Liver (tissue), 9 donors: ENCODE results near the gene PPM1B. TPM values are rescaled to one million over a fixed set of nuclear protein-coding genes. Genes with fewer than 3 reads are reported as not detected.
"Not testable (repeated sequence)": the region's sequence is repeated elsewhere in the genome, so short reads cannot be mapped to it uniquely, and the experiment has no call there.

Experiments used
- DNase-seq: peaks from one replicate; pipeline ENCODE4 v3.0.0-alpha.2; 2017; ENCODE audit warnings: low spot score
- H3K27ac ChIP-seq, 2 donors: one replicate each; pipeline ENCODE4 v1.7.0; 2013; ENCODE audit warnings: inconsistent platforms in 2 of 2, low read length in 2 of 2, control low read depth in 1 of 2, low read depth in 1 of 2, mild to moderate bottlenecking in 1 of 2
- H3K27me3 ChIP-seq, 4 donors: one replicate each; pipeline versions ENCODE4 v1.6.1 to v1.7.0; 2013; ENCODE audit warnings: low read length in 3 of 4, inconsistent platforms in 1 of 4, mild to moderate bottlenecking in 1 of 4, moderate library complexity in 1 of 4; ENCODE audit not compliant: control insufficient read depth in 4 of 4, insufficient read depth in 4 of 4
- H3K36me3 ChIP-seq, 4 donors: one replicate each; pipeline versions ENCODE4 v1.6.1 to v1.7.0; 2013; ENCODE audit warnings: low read length in 3 of 4, mild to moderate bottlenecking in 3 of 4, low read depth in 1 of 4, moderate library complexity in 1 of 4; ENCODE audit not compliant: control insufficient read depth in 4 of 4, insufficient read depth in 3 of 4
- H3K4me1 ChIP-seq, 4 donors: one replicate each; pipeline versions ENCODE4 v1.6.1 to v1.7.0; 2013; ENCODE audit warnings: low read length in 3 of 4, mild to moderate bottlenecking in 3 of 4, moderate library complexity in 1 of 4; ENCODE audit not compliant: control insufficient read depth in 4 of 4, insufficient read depth in 4 of 4
- H3K4me3 ChIP-seq, 3 donors: one replicate each; pipeline versions ENCODE4 v1.6.1 to v1.7.0; 2013; ENCODE audit warnings: low read length in 3 of 3, control low read depth in 1 of 3, low read depth in 1 of 3, mild to moderate bottlenecking in 1 of 3
- H3K9ac ChIP-seq, 2 donors: one replicate each; pipeline ENCODE4 v1.7.0; 2013; ENCODE audit warnings: low read length in 2 of 2, mild to moderate bottlenecking in 2 of 2, moderate library complexity in 2 of 2, control low read depth in 1 of 2, low read depth in 1 of 2
- H3K9me3 ChIP-seq, 4 donors: one replicate each; pipeline versions ENCODE4 v1.6.1 to v1.7.0; 2013; ENCODE audit warnings: low read length in 3 of 4; ENCODE audit not compliant: control insufficient read depth in 4 of 4
- ATF3 ChIP-seq: IDR thresholded peaks from 2 replicates; pipeline ENCODE4 v1.6.1; 2016; ENCODE audit warnings: antibody characterized with exemption
- FOXA1 ChIP-seq: IDR thresholded peaks from 2 replicates; pipeline ENCODE4 v1.6.1; 2016; ENCODE audit warnings: antibody characterized with exemption
- GABPA ChIP-seq, 2 donors: IDR thresholded peaks in 1 of 2; conservative IDR thresholded peaks in 1 of 2; 2 replicates each; pipeline ENCODE4 v1.6.1; 2016; ENCODE audit warnings: antibody characterized with exemption in 2 of 2, mild to moderate bottlenecking in 1 of 2, moderate library complexity in 1 of 2
- JUND ChIP-seq, 2 donors: IDR thresholded peaks; 2 replicates each; pipeline ENCODE4 v1.6.1; 2016; ENCODE audit warnings: antibody characterized with exemption in 2 of 2
- RAD21 ChIP-seq, 2 donors: IDR thresholded peaks; 2 replicates each; pipeline ENCODE4 v1.6.1; 2016; ENCODE audit warnings: antibody characterized with exemption in 2 of 2, mild to moderate bottlenecking in 2 of 2
- SP1 ChIP-seq: IDR thresholded peaks from 2 replicates; pipeline ENCODE4 v1.6.1; 2018; ENCODE audit warnings: antibody characterized with exemption, mild to moderate bottlenecking
- WGBS: extraction: QIAGEN DNeasy Blood & Tissue Kit; methylation state at CpG from one replicate; pipeline ENCODE4 v1.1.7; 2013; 5-methylcytosine and 5-hydroxymethylcytosine counted together
- polyA plus RNA-seq, 2 donors: library from polyadenylated mRNA; stranded (reverse) in 1 of 2; unstranded in 1 of 2; fragments of 200-250 nt in 1 of 2; fragments of >200 nt in 1 of 2; fragmentation: Nextera tagmentation in 1 of 2; extraction: Ambion mirVana in 1 of 2; gene quantifications; one replicate each; pipeline versions ENCODE4 v1.2.1 to v1.2.3, GENCODE V29; 2013 to 2015
- total RNA-seq, 2 donors: library from RNA; depleted of rRNA; stranded (reverse); fragments of >200 nt; gene quantifications; one replicate each; pipeline ENCODE4 v1.2.3, GENCODE V29; 2014
- TF ChIP-seq, protein P1 (sequence below): IDR thresholded peaks from 2 replicates; pipeline ENCODE4 v1.6.1; 2016; ENCODE audit warnings: antibody characterized with exemption, mild to moderate bottlenecking
- TF ChIP-seq, protein P2 (sequence below): IDR thresholded peaks from 2 replicates; pipeline ENCODE4 v1.6.1; 2016; ENCODE audit warnings: antibody characterized with exemption
- donor health status: healthy.
- donor health status: healthy.
- donor health status: healthy.
- donor health status: healthy.
- donor health status: healthy.

PPM1B gene
- total and polyA plus RNA-seq, 4 donors, result 13.5 to 38.5 (median 30.8) TPM

GRCh38 chr2:44257802-44258201 lies 89.1 kb downstream of the PPM1B start:
- H3K9ac ChIP-seq, result not testable (repeated sequence)

DNA sequence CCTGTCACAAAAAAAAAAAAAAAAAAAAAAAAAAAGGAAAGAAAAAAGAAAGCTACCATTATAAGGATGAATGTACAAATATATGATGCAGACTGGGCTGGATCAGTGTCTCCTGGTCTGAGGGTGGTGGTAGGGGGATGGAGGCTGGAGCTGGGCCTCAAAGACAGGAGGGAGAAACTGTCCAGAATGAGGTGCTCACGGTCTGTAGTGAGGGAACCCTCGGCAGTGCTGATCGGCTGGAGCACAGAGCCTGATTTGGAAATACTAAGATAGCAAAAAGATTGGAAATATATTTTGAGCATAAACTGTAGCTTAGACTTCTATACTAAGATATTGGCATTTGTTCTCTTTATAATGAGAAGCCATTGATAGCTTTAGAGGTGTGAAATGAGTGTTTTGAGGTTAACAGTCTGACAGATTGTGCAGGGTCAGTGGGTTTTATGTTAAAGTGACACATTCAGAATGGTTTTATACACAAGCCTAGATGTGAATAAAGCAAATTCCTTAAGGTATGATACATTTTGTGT lies 98.7 kb downstream of the PPM1B start:
- Histone ChIP-seq H3K9ac (no peak overlapping the region), H3K4me1 (no peaks in the 10 kb centered on the region), H3K9me3 (no peaks in the 10 kb centered on the region), H3K4me3 (no peak overlapping the region), H3K36me3 (no peaks in the 10 kb centered on the region), H3K27me3 (no peaks in the 10 kb centered on the region), H3K27ac (no peak overlapping the region)
- no peak for DNase-seq
- 89% methylated on average over 3 of the region's 3 CpGs for WGBS
- no peak for TF ChIP-seq GABPA (IDR thresholded peaks at IDR 0.05 in 1 of 2, conservative IDR thresholded peaks at IDR 0.05 in 1 of 2)
- TF ChIP-seq RAD21 (IDR thresholded peaks at IDR 0.05), result peak in 1 of 2 donors; percentile 10
- TF ChIP-seq, protein P1, sequence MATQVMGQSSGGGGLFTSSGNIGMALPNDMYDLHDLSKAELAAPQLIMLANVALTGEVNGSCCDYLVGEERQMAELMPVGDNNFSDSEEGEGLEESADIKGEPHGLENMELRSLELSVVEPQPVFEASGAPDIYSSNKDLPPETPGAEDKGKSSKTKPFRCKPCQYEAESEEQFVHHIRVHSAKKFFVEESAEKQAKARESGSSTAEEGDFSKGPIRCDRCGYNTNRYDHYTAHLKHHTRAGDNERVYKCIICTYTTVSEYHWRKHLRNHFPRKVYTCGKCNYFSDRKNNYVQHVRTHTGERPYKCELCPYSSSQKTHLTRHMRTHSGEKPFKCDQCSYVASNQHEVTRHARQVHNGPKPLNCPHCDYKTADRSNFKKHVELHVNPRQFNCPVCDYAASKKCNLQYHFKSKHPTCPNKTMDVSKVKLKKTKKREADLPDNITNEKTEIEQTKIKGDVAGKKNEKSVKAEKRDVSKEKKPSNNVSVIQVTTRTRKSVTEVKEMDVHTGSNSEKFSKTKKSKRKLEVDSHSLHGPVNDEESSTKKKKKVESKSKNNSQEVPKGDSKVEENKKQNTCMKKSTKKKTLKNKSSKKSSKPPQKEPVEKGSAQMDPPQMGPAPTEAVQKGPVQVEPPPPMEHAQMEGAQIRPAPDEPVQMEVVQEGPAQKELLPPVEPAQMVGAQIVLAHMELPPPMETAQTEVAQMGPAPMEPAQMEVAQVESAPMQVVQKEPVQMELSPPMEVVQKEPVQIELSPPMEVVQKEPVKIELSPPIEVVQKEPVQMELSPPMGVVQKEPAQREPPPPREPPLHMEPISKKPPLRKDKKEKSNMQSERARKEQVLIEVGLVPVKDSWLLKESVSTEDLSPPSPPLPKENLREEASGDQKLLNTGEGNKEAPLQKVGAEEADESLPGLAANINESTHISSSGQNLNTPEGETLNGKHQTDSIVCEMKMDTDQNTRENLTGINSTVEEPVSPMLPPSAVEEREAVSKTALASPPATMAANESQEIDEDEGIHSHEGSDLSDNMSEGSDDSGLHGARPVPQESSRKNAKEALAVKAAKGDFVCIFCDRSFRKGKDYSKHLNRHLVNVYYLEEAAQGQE, result no peak
- no peak for TF ChIP-seq SP1
- TF ChIP-seq FOXA1, result no peak
- TF ChIP-seq JUND (IDR thresholded peaks at IDR 0.05), result no peak
- TF ChIP-seq, protein P2, sequence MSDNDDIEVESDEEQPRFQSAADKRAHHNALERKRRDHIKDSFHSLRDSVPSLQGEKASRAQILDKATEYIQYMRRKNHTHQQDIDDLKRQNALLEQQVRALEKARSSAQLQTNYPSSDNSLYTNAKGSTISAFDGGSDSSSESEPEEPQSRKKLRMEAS, result no peak

More at GRCh38 chr2:44257802-44258201, 89.1 kb downstream of the PPM1B start:
- not testable (repeated sequence) for H3K36me3 ChIP-seq, DNase-seq, H3K27me3 ChIP-seq, H3K27ac ChIP-seq, H3K4me3 ChIP-seq, H3K9me3 ChIP-seq, H3K4me1 ChIP-seq
- 97% methylated on average over 1 of the region's 1 CpG for WGBS

DNA sequence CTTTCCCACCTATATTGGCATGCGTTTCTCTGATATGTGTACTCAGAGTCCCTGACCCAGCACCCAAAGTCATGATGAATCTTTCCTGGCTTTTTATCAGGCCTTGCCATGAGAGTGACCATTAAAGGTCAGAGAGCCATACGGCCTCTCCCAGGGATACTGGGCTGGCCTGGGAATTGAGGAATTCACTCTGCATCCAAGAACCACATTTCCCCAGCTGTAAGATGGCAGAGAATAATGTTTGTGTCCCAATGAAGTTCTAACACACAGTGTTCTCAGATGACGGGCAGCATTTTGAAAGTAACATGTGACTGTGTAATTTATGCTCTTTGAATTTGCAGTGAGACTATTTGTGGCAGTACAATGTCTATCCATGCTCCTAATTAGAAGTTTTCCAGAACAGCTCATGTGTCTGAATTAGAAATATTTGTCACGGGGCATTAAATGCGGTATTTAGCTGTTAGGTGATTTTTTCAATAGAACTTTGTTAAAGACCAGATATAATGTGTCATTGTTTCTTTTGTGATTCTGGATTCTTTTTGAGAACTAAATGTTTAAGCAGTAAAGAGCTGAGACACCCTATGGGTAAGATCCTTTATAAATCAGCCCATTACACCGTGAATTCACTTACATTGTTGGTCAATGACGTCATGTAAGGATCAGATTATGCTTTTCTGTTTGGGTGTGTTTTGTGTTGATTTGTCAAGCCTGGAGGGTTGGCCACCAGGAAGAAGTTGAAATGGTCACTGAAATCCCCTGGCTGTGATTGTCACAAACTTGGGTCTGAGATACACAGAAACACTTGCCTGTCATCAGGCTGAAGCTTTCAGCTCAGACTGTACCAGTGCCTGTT lies 99.3 kb downstream of the PPM1B start:
- TF ChIP-seq ATF3, result no peak
- DNase-seq, result no peak
- no peak overlapping the region for H3K9ac ChIP-seq
- no peak overlapping the region for H3K4me3 ChIP-seq
- no peaks in the 10 kb centered on the region for H3K9me3 ChIP-seq
- H3K4me1 ChIP-seq, result no peaks in the 10 kb centered on the region
- H3K27me3 ChIP-seq, result no peaks in the 10 kb centered on the region
- no peaks in the 10 kb centered on the region for H3K36me3 ChIP-seq
- 84% methylated on average over 7 of the region's 7 CpGs for WGBS
- no peak overlapping the region for H3K27ac ChIP-seq
